CD4-positive, alpha-beta T cell treated with Interleukin-2 at 100 ng/mL for 4 hours (primary cell): ENCODE results near the gene SIGMAR1.

Experiments
- DNase-seq: peaks from one replicate; pipeline ENCODE4 v3.0.0-alpha.2; 2020; ENCODE audit warnings: low spot score

Gene SIGMAR1

DNA sequence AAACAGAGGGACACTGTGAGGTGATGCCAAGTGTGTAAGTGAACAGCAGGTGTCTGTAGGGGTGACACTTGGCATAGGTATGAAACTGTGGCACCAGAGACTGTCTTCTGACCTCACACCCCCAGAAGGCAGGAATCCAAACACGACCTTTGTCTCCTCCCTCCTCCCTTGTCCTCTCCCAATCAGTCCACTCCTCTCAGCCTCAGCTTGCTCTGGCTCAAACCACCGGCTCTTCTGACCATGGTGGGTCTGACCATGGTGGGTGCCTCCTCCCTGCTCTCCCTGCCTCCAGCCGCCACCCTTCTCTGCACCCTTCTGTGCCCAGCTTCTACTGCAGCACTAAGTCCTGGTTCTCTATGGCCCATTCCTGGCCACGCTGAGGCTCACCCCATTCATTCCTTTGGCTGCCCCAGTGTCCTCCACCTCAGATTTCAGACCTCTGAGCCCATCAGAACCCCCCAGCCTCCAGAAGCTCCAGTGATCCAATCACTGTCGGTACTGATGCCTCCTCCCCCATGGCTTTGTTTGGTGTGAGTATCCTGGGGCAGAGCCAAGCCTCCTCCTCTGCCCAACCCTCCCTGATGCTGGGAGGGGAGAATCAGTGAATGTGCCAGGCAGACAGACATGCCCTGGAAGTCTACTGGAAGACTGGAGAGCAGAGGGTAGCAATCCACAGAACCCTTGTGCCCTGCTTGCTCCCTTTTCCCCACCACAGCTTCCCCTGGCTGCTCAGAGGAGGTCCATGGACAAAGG is 7.0 kb downstream of the SIGMAR1 start:
- DNase-seq: no peak

DNA sequence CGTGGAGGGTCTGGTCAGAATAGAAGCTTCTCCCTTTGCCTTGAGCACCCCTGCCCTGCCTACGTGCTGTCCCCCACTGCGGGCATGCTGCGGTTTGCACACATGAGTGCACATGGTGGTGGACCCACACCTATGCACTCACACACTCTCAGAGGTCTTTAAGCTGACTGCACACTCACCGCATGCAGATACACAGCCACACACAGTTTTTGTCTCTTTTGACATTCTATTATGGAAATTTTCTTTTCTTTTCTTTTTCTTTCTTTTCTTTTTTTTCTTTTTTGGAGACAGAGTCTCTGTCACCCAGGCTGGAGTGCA is 8.1 kb downstream of the SIGMAR1 start:
- no peak for DNase-seq

DNA sequence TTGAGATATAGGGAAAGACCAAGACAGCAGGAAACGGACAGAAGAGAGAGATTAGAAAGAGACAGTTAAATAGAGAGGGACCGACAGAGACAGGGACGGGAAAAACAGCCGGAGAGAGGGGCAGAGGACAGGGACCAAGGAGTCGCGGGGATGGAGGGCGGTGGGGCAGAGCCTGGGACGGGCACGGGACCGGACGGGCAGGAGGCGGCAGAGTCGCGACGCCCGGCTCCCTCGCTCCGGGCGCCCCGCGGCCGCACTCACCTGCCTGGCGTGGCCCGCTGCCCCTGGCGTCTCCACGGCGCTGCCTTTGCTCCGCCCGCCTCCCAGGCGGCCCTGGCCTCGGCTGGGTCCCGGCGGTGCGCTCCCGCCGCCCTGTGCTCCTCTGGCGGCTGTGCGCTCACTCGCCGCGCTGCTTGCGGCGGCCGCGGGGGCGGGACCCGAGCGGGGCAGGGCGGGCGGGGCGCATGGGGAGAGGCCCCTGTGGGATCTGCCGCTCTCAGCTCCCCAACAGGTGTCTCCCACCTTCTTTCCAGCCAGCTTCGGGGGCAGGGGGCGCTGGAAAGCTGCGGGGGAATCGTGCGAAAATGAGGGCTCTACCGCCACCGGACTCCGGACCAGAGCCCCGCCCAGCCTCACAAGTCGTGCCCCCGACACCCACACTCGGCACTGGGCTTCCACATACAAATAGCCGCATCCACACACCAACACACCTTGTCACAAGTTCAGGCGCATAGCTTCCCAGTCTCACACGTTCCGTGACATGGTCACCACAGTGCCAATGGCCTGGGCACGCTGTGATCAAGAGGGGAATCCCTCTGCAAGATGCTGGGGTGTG is 8.7 kb downstream of the SIGMAR1 start, which contains the start of gene ARID3C:
Gene ARID3C, minus strand, starts transcription at position 411 of the 835 bp plus-strand sequence. CDS start 1,052 bp downstream, outside the sequence.
- DNase-seq: peak; percentile 24

- no peak for DNase-seq
These were observed 9.6 kb downstream of the SIGMAR1 start for GRCh38 chr9:34627716-34628655.

GRCh38 chr9:34625186-34625486 is 12.5 kb downstream of the SIGMAR1 start:
- DNase-seq: no peak

DNA sequence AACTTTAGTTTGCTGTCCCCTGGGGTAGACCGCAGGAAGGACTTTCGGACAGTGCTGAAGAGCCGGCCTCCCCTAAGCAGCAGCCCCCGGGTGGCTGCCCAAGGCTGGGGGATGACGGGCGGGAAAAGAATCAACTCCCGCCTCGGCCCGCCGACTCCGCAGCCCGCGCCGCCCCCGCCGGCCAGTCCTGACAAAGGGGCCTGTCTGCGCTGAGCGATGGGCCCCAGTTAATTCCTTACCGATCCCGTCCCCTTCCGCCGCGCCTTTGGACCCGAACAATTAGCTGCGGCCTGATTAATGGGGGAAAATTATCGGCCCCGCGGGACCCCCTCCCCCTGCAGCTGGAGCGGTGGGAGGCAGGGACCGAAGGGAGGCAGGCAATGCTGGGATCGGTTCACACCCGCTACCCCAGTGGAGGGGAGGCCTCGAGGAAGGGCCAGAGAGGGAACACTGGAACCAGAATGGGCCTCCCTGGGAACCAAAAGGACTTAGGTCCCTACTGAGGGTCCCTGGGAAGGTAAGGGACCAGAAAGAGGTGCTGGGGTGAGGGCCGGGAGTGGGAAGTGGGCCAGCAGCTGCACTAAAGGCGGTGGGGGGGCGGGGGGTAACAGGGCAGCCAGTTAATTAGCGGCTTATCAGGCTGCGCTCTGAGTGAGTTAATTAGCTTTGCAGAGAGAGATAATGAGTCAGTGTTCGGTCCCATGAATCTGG is 13.0 kb downstream of the SIGMAR1 start:
- no peak for DNase-seq

DNA sequence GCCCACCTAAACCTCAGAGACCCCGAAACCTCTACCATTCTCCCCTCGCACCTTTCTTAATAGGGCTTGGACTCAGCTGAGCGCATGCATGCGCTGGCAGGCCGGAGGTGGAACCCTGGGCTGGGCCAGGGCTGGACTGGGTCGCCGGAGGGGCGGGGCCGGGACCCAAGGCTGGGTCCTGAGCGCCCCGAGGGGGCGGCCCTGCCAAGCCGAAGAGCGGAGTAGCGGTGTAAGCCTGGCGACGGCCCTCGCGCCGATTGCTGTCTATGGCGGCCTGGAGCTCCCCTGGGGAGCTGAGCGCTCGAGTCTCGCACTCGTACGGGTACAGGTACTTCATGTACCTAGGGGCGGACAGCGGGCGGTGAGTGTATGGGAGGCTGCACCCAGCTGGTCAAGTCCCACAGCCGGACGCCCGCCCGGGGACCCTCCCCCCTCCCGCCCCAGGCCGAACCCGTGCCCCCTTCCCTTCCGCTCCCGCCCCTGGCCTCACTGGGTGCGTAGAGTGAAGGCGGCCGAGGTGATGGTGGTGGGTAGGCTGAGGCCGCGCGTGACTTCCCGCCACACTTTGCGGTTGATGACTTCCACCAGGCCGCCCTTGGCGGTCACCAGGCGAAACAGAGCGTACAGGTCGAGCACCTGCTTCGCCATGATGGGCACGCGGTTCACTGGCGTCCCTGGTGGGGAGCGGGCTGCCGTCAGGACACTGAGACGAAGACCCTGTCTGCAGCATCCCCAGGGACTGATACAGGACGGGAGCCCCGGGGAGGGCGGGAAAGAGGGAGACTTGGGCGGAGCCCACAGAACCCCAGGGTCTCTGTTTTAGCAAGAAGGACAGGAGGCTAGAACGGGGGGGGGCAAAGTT is 14.0 kb downstream of the SIGMAR1 start:
- DNase-seq: no peak

DNA sequence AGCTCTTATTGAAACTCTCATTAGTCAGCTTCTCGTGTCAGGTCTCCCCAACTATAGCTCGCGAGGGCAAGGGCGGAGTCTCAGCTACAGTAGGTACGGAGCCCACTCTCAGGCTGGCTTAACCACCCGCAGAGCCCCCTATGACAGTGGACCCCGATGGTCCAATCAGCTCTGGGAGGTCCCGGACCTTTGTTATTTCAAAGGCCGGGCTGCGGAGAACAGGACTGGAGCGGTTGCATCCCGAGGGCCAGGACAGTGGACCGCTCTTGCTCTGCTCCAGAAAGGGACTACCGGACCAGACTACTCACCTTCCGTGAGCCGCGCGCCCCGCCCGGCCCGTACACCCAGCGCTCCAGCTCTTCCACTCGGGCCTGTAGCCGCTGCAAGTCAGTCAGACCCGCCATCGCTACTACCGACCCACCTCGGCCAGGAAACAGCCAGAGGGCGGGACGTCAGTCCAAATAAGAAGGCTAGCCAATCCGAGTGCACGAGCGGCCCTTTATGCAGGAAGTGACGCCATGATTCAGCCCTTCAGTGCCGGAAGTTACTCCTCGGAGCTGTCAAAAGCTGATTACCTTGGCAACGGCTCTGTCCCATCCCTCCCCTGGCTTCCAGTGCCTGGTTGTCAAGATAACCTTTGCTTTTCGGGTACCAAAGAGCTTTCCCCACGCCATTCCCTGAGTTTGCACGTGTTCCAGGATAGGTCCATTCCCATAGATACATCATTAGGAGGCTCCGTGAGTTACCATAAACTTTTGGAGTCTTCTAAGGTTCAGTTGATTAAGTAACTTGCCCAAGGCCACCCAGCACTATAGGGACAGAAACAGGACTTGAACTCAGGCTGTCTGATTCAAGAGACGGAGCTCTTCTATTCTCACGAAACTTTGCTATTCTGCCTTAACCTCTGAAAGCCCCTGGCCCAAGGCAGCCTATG is 17.3 kb downstream of the SIGMAR1 start, which contains the start of gene DCTN3:
Gene DCTN3, minus strand, starts transcription at position 435 of the 934 bp plus-strand sequence. Its CDS starts 31 bp downstream, at position 404.
- DNase-seq: peak; percentile 95

- no peak for DNase-seq
These were observed 22.5 kb downstream of the SIGMAR1 start for GRCh38 chr9:34615132-34615531.

- peak; percentile 78 for DNase-seq
These were observed 24.7 kb downstream of the SIGMAR1 start for GRCh38 chr9:34612788-34613390.

DNA sequence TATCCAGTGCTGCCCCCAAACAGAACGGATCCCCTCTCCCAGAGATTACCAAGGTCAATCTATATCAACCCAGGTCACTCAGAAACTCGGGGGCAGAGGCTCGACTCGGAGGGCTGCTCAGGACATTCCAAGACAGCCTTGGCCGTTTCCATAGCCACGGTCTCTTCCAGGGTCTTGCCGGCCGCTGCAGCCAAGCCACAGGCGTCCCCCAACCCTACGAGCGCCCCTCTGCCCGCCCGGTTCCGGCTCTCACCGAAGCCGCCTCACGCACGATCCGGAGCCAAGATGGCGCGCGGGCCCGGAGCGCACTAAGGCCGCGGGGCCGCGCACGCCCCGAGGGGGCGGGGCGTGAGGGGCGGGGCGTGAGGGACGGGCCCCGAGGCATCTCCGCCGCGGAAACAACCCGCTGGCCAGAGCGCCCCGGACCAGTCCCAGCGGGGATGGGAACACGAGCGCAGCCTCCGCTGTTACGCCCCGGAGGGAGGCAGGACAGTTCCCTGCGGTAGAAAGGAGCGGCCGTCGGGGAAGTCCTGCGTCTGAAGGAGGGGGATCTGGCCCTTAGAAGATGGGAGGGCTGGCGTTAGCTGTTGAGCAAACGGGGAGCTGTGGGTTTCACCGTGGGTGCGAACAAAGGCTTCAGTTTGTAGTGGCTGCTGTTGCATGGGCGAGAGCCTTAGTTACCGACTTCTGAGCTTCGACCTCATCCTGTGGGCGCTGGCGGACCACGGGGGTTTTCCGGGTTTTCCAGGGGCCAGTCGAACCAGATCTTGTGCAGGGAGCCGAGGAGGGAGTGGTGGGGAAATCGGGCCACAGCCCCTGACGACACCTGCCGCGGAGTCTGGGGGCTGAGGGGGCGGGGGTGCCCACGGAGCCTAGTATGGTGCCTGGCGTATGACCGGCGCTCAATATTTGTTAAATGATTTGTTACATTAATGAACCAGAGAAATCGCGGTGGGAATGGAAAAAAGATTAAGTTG is 25.5 kb downstream of the SIGMAR1 start, which contains the start of gene RPP25L:
Gene RPP25L, minus strand, starts transcription at position 287 of the 977 bp plus-strand sequence. CDS start 801 bp downstream, outside the sequence.
- DNase-seq: peak; percentile 82

- no peak for DNase-seq
These were observed 26.3 kb downstream of the SIGMAR1 start for GRCh38 chr9:34611251-34611810.

DNA sequence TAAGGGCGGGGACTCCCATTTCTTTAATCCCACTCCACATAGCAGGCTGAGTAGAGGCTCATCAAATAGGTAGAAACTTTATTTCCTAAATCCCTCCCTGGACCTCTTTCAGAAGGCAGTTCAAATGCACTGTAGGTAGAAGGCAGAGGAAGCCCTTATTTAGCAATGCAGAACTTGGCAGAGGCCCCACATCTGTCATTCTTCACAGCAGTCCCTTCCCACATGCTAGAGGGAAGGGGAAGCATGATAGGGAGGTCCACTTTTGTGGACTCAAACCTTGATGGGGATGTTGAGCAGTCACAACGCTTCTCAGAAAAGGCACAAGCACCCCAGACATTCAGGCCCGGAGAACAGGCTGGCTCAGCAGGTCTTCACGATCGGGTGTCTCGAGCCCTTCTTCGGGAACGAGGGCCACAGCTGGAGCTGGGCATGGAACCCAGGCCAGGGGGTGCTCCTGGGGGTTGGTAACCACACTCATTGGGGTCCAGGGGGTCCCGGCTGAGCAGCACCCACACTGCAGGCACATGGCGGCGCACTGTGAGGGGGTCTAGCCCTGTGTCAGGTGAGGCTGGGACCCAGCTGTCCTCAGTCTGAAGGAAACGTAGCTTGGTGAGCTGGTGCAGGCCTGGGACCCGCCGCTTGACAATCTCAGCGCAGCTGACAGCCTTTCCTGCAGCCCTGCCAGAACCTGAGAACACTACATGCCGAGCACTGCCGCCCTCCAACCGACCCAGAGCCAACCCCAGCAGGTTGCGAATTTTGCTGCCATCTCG is 27.0 kb downstream of the SIGMAR1 start:
- DNase-seq: no peak

GRCh38 chr9:34607331-34607730 is 30.3 kb downstream of the SIGMAR1 start:
- no peak for DNase-seq

DNA sequence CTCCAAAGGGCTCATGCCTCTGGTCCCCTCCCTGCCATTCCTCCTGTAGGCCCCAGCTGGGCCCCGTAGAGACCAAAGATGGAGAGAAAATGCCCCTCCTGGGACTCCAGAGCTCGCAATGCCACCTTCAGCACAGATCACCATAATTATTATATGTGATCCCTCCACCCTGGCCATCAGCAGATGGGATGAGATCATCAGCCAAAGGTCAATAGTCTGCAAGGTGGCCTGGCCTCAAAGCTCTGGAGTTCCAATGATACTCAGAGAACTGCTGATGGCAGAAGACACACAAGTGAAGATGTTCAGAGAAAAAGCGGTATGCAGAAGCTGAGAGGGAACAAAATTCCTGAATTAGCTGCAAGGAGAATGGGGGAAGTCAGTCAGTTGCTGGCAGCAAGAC is 30.7 kb downstream of the SIGMAR1 start:
- no peak for DNase-seq

DNA sequence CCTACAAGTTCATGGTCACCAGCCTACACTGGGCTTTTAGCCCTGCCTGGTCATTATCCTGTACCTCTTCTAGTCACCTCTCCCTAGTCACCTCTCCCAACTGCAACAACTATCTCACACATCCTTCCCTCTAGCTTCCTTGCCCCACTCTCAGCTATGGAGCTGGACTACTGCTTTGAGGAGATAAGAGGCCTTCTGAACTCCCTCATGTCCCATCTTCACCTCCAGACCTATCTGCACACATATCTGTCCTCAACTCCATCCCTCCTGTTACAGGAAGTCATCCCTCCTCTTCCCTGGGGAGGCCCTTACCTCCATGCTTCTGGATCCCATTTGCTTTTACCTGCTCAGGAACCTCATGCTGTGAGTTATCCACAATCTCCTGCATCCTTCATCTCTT is 31.4 kb downstream of the SIGMAR1 start:
- no peak for DNase-seq
